HL-60 (cell line): ENCODE data around the gene MPRIP.

Source experiments
- DNase-seq, 2 experiments: peaks; one replicate each; pipeline ENCODE4 v3.0.0-alpha.2; 2010 to 2020; ENCODE audit warnings: low read depth in 1 of 2, low spot score in 1 of 2
- H3K27ac ChIP-seq: fragments of 250-450 bp; sonication (Bioruptor Pico); replicated peaks from 2 replicates; pipeline ENCODE4 v1.5.1; 2020; ENCODE audit warnings: mild to moderate bottlenecking, moderate library complexity
- H3K27me3 ChIP-seq: fragments of 250-450 bp; sonication (Bioruptor Pico); 2 replicates; pipeline ENCODE4 v1.5.1; 2021; ENCODE audit warnings: mild to moderate bottlenecking, moderate library complexity; ENCODE audit not compliant: insufficient read depth, poor library complexity, severe bottlenecking
- H3K4me3 ChIP-seq: replicated peaks from 2 replicates; pipeline ENCODE4 v1.5.1; 2011; ENCODE audit warnings: mild to moderate bottlenecking, control low read depth, low read length; ENCODE audit not compliant: insufficient read depth
- CTCF ChIP-seq: IDR thresholded peaks from one replicate; pipeline ENCODE4 v1.5.1; 2011; ENCODE audit warnings: low read length, control low read depth, inconsistent platforms; ENCODE audit not compliant: insufficient read depth
- GABPA ChIP-seq: IDR thresholded peaks from 2 replicates; pipeline ENCODE4 v1.6.1; 2012; ENCODE audit warnings: low read depth
- POLR2AphosphoS5 ChIP-seq: IDR thresholded peaks from 2 replicates; pipeline ENCODE4 v1.6.1; 2012; ENCODE audit warnings: low read depth
- REST ChIP-seq: IDR thresholded peaks from 2 replicates; pipeline ENCODE4 v1.6.1; 2012; ENCODE audit warnings: low read depth; ENCODE audit not compliant: insufficient replicate concordance
- SPI1 ChIP-seq: IDR thresholded peaks from 2 replicates; pipeline ENCODE4 v1.6.1; 2012; ENCODE audit warnings: low read depth, mild to moderate bottlenecking, borderline replicate concordance

The MPRIP gene

GRCh38 chr17:17171186-17171585 is 128.9 kb downstream of the MPRIP start:
- H3K27ac ChIP-seq = no peak overlapping the region
- H3K27me3 ChIP-seq = no peaks in the 10 kb centered on the region
- no peak for DNase-seq
- TF ChIP-seq GABPA (no peak), REST (no peak), SPI1 (no peak), POLR2AphosphoS5 (no peak), CTCF (no peak)
- no peak overlapping the region for H3K4me3 ChIP-seq

GRCh38 chr17:17172001-17172939 is 130.0 kb downstream of the MPRIP start:
- no peak overlapping the region for H3K4me3 ChIP-seq
- TF ChIP-seq POLR2AphosphoS5 (no peak), CTCF (no peak), SPI1 (no peak), GABPA (no peak), REST (no peak)
- H3K27ac ChIP-seq = no peak overlapping the region
- no peak for DNase-seq
- H3K27me3 ChIP-seq = no peaks in the 10 kb centered on the region

- no peak for DNase-seq
- TF ChIP-seq POLR2AphosphoS5 (no peak), REST (no peak), CTCF (no peak), GABPA (no peak), SPI1 (no peak)
- Histone ChIP-seq H3K4me3 (no peak overlapping the region), H3K27ac (no peak overlapping the region), H3K27me3 (no peaks in the 10 kb centered on the region)
Observed at GRCh38 chr17:17172990-17173389, 130.7 kb downstream of the MPRIP start.
